HG02981 (cell line): ENCODE measurements around the gene GATAD2B.

ENCODE experiments used
- ATAC-seq: cut with Tn5 transposase; IDR thresholded peaks from one replicate; pipeline ENCODE4 v1.9.1; 2021; ENCODE audit warnings: mild to moderate bottlenecking, moderate library complexity; ENCODE audit not compliant: unreplicated experiment

Gene GATAD2B

DNA sequence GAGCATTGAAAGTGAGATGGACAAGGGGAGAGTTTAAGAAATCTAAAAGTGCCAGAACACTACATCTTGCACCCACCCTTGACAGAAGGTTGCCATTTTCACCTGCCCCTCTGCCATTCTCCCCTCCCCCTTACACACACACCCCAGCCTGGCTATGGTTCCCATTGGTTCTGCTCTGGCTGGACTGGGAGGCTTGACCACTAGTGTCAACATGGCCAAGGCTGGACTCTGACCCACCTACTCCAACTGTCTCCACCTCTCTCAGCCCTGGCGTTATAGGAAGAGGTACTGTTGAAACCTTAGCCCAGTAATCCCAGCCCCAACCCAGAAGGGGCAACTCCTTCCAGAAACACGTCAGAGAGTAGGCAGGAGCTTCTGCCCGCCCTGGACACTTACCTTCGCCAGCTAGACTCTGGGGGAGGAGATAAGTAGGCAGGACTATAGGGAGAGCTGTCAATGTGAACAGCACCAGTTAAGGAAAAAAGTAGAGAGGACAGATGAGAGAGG lies 31.1 kb upstream of the GATAD2B start:
- ATAC-seq: no peak

DNA sequence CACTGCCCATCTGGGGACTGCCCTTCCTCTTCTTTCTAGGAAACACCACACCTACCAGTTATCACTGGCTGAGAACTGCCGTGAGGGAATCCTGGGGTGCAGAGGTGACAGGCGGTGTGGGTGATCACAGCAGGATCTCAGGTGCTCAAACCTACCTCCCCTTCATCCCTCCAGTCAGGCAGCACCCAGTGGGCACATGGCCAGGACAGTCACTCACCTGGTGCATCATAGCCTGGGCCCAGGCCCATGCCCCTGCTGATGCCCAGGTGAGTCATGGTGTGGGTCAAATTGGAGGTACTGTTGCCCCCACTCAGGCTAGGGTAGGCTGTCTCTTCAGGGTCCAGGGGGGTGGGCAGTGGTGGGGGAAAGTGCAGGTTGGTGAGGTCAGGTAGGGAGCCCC lies 29.0 kb upstream of the GATAD2B start:
- ATAC-seq: no peak

DNA sequence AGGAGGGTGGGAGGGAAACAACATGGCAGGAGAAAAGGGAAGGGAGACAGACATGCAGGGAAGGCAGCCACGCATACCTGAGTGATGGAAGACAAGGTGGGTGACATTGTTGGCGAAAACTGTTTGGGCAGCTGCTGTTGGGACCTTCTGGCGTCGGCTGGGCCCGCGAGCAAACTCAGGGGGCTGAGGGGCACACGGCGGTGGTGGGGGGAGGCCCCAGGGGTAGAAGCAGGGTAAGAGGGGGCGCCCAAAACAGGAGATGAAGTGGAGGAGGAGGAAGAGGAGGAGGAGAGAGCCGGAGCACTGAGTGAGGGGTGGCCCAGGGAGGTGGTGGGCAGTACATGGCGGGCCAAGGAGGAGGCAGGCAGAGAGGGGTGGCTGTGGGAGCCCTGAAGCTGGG lies 28.4 kb upstream of the GATAD2B start:
- no peak for ATAC-seq

DNA sequence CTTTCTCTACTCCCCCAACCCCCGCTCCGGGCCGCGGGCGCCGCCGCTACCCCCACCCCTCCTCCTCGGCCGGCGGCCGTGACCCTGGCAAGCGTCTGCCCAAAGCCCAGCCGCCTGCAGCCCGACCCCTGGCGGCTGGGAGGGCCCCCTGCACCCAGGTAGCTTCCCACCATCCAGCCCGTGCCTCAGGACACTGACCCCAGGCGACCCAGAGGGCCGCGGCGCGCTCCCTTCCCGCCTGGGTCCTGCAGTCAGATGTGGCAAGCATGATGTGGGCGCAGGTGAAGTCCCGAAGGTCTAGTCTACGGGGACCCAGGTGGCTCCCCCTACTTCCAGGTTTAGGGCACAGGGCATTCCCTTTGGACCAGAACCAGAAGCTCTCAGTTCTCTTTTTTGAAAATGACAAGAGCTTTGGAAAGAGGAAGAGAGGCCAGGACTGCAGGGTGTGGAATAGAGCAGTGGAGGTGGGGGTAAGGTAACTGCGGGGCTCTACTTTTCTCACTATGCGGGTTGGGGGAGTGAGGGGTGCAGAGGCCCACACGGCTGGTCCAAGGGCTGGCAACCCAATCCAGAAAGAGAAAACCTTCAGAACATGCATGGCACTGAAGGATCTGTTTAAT lies 24.0 kb upstream of the GATAD2B start, which contains the start of gene DENND4B:
Gene DENND4B (minus strand): TSS at position 97 of the 620 bp plus-strand sequence. CDS start 2,344 bp downstream, outside the sequence.
- peak; percentile 73 for ATAC-seq

DNA sequence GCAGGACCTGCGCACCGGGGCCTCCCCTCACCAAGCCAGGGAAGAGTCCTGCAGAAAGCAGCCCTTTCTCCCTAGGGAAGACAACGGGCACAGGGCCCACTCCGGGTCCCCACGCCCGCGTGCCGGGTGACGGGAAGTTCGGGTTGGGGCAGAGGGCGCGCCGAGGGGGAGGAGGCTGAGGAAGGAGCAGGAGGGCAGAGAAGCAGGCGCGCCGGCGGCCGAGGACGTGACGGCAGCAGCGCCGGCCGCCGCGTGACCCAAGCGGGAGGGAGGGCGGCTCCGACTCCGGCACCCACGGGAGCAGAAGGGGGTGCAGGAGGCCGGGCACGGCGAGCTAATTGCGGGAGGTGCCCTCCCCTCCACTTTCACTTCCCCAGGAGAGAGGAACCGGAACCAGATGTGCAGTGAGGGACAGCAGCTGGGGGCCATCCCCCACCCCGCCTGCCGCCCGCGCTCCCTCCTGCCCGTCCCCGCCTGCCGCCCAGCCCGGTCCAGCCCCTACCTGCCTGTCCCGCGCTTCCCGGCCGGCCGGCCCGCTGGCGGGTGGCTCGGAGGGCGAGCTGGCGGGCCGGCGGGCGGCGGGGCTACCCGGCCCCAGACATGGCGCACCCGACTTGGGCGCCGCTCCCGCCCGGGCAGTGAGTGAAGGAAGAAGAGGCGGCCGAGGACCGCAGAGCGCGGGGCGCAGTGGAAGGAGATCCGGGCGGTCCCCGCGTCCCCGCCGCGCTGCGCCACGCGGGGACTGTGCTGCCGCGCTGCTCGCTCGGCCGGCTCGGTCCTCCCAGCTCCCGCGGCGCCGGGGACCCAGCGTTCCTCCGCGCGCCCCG lies 23.2 kb upstream of the GATAD2B start:
- ATAC-seq: peak; percentile 59

DNA sequence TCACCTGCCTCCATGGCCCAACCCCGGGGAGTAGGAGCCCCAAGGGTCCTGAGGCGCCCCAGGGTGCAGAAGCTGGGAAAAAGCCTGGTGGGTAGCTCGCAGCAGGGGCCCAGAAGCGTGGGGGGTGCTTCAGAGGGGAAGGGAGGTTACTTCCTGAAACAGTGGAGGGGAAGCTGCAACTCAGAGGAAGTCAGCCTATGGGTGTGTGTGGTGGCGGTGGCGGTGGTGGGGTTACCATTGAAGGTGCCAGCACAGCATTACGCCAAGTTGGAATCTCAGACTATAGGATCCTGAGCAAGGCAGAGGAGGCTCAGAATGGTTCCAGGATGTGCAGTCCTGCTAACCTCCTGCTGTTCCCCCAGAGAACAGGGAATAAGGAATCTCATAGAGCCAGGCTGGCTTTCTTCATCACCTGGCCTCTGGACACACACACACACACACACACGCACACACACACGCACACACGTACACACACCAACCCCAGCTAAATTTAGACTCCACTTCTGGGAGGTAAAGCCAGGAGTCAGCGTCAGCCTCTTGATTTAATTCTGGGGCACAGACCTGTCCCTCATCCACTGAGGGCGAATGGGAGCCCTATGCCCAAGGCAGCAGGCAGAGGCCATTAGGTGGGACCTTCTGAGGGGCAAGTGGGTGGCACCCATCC lies 22.5 kb upstream of the GATAD2B start:
- no peak for ATAC-seq

DNA sequence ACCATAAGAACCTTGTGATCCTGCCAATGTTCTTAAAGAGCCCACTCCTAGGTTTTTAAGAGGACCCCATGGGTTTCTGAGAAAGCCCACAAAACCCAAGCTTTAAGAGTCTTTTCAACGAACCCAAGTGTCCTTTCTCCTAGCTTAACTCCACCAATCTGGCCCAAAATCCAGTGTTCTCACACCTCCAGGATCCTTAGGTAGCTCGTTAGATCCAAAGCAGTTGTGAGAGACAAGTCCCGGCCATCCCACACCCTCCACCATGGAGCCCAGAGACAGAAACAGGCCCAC lies 22.0 kb upstream of the GATAD2B start:
- no peak for ATAC-seq

DNA sequence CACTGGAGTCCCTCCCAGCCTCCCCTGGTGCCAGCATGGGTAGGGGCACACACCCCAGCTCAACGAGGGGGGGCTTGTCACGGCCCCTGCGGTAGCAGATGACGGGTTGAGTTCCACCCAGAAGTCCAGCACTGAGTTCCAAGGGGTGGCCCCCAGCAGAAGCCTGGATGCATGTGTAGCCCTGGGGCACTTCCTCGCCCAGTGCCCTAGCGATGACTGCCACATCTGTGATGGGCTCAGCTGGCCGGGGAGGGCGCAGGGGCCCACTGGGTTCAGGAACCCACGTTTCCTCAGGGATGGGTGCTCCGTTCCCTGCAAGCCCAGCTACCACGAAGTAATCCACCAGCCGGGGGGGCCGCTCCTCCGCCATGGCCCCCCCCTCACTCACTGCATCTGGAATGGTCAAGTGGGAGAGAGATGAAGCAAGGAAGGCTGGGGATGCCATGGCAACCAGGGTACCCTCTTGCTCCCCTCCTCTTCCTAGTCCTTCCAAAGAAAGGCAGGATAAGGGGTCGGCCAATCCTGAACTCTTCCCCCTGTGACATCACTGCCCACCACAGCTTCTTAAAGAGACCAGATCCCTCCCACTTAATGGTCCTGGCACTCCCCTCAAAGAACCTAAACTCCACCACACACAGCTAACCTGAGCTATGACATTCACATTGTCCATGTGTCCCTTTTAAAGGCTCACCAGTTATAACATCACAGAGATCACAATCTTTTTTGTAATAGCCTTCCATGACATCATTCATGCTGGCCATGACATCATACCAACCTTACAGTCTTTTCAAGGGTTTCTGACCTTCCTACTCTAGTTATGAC lies 21.4 kb upstream of the GATAD2B start:
- ATAC-seq: no peak

DNA sequence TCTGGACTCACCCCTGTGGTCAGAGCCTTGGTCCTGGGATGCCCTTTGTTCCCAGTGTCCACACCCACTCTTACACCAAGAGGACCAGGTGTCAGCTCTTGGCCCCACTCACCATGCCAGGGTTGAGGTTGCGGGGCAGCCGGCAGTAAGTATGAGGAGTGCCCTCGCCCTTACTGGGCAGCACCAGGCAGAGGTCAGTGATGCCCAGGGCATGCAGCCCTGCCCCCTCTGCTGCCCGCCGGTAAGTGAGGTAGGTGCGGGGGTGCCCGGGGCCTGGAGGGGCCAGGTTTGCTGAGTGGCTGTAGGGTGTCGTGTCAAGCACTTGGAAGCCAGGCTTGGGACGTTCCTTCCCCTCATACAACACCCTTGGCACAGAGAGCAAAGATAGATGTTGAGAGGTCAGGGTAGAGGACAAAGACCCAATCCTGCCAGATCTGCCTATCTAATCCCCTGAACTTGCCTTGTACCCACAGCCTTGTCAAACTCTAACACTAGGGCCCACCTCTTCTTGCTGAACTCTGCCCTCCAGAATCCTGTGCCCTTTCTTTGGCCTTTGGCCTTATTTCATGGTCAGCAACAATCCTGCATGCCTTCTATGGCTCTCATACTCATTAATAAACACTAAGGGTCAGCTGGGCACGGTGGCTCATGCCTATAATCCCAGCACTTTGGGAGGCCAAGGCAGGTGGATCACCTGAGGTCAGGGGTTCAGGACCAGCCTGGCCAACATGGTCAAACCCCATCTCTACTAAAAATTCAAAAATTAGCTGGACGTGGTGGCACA lies 20.2 kb upstream of the GATAD2B start:
- ATAC-seq: no peak

DNA sequence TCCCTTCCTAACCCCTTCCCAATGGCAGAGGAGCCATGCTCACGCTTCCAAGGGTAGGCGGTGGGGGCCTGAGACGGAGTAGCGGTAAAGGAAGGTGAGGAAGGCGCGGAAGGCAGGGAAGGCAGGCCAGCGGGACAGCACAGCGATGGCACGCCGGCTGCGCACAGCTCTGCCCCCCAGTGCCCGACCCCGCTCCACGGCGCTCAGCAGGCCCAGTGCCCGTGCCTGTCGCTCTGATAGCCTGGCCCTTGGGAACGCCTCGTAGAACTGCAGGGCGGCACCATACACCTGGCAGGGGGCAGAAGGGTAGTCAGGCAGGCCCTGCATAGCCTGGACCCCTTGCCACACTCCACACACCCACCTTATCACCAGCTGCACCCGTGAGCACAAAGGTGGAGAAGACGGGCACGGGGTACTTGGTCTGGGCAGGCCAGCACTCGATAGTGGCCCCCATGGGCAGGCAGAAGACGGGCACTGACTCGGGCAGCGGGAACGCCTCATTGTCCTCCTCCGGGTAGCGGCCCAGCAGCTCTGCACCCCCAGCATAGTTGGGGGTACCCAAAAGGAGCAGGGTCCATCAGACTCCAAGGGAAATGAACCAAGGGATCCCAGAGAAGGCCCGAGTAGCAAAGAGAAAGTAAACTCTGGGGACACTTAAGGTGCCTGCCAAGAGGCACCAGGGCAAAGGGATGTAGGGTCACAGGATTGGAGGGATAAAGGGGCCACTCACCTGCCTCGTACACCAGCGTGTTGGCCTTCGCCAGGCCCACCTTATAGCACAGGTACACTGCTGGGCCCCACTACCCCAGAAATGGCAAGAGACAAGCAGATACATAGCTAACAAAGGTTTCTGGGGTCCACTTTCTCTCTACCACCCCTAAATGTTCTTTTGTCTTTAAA lies 19.3 kb upstream of the GATAD2B start:
- no peak for ATAC-seq

DNA sequence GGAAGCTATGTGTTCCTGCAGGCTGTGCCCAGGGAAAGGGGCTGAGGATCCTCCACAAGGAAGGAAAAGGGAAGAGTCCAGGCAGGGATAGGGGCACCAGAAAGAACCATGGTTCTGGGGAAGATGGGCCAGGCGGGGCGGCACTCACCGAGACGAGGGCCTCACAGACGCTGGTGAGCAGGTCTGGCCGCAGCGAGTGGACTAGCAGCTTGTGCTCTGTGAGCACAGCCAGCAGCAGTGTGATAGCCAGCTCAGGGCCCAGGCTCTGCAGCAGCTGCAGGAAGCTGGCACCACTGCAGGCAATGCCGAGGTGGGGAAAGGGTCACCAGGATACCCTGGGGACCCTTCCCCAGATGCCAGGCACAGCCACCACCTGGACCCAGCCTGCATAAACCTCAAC lies 18.0 kb upstream of the GATAD2B start:
- ATAC-seq: no peak

DNA sequence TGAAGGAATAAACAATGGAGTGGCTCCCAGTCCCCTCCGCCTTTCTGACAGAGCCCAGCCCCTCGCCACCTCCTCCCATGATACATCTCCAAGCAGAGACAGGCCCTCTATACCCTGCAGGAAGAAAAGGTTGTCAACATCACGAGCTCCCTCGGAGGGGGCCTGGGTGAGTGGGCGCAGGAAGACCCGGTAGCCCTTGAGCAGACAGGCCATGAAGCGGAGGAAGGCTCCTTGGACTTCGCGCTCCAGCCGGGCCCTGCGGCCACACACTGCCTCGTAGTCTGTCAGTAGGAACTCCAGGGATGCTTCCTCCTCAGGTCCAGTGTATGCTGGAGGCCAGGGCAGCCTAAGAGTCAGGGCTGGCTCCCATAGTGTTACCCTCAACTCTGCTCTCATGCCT lies 16.7 kb upstream of the GATAD2B start:
- no peak for ATAC-seq

DNA sequence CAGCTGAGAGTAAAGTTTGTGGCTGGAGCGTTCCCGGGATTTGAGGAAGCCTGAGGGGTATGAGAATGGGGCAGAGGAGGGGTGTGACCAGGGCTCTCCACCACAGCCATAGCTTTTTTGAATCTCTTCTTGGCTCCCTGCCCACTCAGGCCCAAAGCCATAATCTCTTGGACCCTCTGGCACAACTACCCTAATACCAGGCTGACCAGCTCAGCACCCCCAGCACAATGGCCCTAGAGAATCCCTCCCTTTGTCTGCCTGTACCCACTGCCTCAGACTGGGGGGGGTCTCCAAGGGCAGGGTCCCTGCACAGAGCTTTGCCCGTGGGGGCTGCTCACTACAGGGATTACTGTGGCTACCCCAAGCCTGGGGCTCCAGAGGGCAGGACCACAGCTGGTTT lies 16.2 kb upstream of the GATAD2B start:
- ATAC-seq: no peak

DNA sequence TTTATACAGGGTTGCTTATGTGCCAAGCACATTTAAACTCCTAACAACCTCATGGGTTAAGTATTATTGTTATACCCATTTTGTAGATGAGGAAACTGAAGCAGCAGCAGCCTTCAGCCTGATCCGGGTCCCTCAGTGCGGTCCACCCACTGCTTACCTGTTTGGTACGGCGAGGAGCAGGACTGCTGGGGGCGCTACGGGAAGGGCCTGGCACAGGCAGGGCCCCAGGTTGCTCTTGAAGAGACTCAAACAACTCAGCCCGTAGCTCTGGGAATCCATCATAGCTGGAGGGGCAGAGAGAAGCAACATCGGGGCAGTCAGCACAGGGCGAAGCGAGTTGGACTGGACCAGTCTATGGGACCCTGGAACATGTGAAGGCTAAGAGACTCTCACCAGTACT lies 14.6 kb upstream of the GATAD2B start:
- no peak for ATAC-seq

DNA sequence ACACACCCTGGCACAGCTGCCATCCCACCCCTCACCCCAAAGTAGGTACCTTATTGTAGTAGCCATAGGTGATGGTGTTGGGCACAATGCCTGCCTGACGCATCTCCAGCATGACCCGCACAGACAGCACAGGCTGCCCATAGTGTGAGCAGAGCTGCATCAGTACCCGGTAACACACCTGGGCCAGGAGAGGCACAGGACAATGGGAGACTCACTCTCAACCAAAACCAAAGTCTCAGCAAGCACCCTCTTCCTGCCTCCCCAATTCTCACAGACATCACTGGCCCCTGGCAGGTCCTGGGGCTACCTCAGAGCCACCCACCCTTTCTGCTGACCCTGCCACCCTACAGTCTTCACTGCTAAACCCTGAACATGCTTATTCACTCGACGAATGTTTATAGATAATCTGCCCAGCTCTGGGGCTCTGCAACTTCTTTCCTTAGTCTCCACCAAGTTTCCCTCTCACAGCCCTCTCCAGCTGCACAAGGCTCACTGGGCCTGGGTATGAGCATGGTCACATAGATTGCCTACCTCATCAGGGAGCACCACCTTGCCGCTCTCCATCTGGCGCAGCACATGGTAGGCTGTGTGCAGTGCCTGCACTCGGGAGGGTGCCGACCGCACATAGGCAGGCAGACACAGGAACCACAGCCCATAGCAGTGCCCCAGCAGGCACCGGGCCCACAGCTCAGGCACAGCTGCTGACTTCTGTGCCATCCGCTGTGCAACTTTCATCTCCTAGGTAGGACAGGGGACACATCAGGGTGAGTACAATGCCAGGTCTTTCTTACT lies 13.4 kb upstream of the GATAD2B start:
- no peak for ATAC-seq

DNA sequence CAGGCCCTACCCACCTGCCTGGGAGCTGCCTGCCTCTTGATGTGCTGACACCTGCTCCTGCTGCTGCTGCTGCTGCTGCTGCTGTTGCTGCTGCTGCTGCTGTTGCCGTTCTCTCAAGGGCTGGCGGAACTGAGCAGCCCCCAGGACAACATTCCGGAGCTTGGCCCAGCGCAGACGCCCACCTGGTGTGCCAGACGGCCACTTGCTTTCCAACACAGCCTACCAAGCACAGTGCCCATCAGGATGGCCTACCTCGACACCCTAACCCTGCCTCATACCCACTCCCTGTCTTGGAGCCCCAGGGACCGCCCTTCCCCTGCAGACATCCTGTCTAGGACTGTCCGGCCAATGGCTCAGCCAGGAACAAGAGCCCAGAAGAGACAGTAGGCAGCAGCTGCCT lies 12.0 kb upstream of the GATAD2B start:
- ATAC-seq: no peak

DNA sequence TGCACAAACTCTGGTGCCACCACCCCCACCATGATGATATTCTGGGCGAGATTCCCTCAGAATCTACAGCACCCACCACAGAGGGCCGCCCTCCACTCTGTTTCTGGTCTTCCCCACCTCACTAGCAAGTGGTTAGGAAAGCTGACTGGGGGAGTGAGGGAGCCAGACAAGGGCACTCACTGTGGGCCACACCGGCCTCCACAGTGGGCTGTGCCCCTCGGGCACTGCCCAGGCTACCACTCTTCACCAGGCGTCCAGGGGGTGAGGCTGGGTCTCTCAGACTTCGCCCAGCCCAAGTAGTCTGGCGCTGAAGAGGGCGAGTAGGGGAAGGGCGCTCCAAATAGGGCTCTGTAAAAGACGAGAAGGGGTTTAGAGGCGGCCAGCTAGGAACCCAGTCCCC lies 11.2 kb upstream of the GATAD2B start:
- no peak for ATAC-seq

DNA sequence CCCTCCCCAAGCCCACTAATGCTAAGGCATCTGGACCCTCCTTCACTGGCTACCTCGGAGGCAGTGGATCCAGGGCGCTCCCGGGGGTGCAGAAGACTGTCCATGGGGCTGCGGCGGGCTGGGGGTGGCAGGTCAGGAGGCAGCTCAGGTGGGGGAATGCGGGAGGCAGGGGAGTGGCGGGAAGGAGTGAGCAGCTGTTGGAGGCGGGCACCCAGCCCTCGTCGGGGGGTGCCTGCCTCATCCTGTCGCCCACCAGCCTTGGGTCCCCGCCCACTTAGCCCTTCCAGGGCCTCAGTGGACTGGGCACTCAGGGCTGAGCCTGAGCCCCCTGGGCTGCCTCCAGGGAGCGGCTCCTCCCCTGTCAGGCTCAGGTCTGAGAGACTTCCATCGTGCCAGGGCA lies 10.7 kb upstream of the GATAD2B start:
- ATAC-seq: no peak
